ENCODE results near the gene NFX1. TPM values are rescaled to one million over a fixed set of nuclear protein-coding genes. Genes with fewer than 3 reads are reported as not detected.
"Not testable (repeated sequence)": the region's sequence is repeated elsewhere in the genome, so short reads cannot be mapped to it uniquely, and the experiment has no call there.

The NFX1 gene
- total RNA-seq, 2 experiments from 2014 or later: 38.8 to 39.8 TPM

DNA sequence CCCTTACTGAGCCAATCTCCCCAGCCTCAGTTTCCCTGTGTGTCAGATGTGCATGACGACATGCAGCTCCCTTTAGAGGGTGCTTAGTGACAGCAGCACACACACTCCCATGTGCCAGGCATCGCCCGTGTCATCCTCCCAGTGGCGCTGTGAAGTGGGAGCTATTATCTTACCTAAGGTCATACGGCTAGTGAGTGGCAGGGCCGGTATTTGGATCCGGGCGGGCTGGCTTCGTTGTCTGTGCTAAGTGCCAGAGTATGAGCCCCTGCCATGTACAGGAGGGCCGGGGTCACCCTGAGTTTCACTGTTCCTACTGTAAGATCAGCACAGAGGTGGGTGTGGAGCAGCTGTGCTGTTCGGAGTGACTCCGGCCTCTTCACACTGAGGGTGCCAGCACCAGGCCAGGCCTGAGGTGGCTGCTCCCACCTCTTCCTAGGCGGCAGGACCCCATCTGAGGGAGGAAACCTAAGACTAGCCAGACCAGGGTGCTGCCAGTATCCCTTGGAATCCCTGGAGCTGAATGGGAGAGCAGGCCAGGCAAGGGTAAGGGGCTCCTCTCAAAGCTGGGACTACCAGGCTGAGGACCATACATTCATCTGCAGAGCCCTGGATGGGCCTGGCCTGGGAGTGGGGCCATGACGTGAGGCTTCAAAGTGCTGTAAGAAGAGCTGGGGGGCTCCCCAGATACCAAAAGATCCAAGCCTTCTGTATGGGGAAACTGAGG lies 89.5 kb downstream of the NFX1 start:
- DNase-seq (no peak), ATAC-seq (no peak)
- Mint-ChIP-seq H3K27ac (no peak overlapping the region), H3K9me3 (ENCODE audit: insufficient read depth) (no peaks in the 10 kb centered on the region), H3K4me3 (no peak overlapping the region), H3K4me1 (ENCODE audit: low read depth) (peaks cover 4% of the 10 kb centered on the region), H3K27me3 (ENCODE audit: low read depth) (no peaks in the 10 kb centered on the region), H3K36me3 (ENCODE audit: low read depth) (no peaks in the 10 kb centered on the region)
- ChIA-PET CTCF (interaction anchor here (1.3 kb wide), 1 partner anchor 87 kb away, joined by 4 read pairs; no protein-coding TSS in a partner anchor), POLR2A (no interaction called here)

DNA sequence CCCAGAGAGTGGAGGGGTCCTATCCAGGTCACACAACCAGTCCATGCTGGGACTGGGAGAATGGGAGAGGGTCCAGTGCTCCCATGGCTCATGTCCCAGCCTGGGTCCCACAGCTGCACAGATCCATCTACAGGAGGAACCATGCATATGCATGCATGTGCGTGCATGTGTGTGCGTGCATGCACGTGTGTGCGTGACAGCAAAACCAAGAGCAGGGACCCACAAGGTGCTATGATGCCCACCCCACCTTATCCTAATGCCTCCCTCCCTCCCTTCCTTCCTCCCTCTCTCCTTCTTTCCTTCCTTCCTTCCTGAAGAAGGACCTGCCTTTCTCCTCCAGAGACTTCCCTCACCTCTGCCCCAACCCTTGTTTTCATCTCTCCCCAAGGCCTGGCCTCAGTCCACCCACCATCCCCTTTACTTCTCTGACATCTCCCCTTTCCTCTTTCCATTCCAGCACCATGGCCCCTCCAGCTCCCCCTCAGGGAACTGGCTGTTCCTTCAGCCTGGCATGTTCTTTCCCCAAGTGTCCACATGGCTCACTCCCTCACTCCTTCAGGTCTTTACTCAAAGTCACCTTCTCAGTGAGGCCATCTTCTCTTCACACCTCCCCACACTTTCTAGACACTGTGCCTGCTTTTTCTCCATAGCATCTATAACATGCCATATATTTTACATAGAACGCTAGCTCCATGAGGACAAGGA lies 90.2 kb downstream of the NFX1 start:
- Mint-ChIP-seq H3K9me3 (ENCODE audit: insufficient read depth) (no peaks in the 10 kb centered on the region), H3K27me3 (ENCODE audit: low read depth) (no peaks in the 10 kb centered on the region), H3K4me3 (no peak overlapping the region), H3K27ac (no peak overlapping the region), H3K4me1 (ENCODE audit: low read depth) (no peaks in the 10 kb centered on the region), H3K36me3 (ENCODE audit: low read depth) (no peaks in the 10 kb centered on the region)
- no peak for DNase-seq
- ChIA-PET CTCF (interaction anchor here (1.3 kb wide), 1 partner anchor 86 kb away, joined by 4 read pairs; no protein-coding TSS in a partner anchor), POLR2A (no interaction called here)
- no peak for ATAC-seq

DNA sequence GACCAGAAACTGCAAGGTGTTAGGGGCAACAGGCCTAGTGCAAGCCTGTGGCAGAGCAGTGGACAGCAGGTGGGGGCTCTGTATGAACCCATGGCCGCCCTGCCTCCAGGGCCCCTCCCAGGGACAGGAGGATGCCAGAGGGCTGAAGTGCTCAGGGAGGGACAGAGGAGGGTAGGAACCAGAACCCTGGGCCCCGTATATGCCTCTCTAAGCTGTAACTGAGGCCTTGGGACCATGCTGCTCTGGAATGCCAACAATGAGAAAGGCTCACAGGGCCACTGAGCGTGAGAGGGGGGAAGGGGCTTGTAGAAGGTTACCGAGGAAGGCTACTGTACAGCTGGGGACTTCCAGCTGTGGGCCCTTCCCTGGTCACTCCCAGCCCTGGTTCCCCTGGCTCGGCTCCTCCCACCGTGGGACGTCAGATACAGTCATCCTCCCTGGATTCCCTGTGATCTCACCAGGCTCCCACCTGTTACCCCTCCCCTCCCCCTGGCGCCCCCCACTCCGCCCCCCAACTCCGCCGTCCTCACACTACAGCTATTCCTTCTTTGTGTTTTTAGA lies 91.0 kb downstream of the NFX1 start:
- no peaks in the 10 kb centered on the region for H3K27me3 Mint-ChIP-seq (ENCODE audit: low read depth)
- H3K9me3 Mint-ChIP-seq (ENCODE audit: insufficient read depth): no peaks in the 10 kb centered on the region
- ATAC-seq (no peak), DNase-seq (no peak)
- no peak overlapping the region for H3K4me3 Mint-ChIP-seq
- H3K27ac Mint-ChIP-seq: no peak overlapping the region
- H3K4me1 Mint-ChIP-seq (ENCODE audit: low read depth): no peaks in the 10 kb centered on the region
- CTCF ChIA-PET: interaction anchor here (0.6 to 1.3 kb wide), 4 partner anchors 22 to 130 kb away, joined by 3 to 4 read pairs (median 4); no protein-coding TSS in a partner anchor
- POLR2A ChIA-PET: interaction anchor here (1.1 kb wide), 1 partner anchor 123 kb away, joined by 3 read pairs; no protein-coding TSS in a partner anchor
- H3K36me3 Mint-ChIP-seq (ENCODE audit: low read depth): no peaks in the 10 kb centered on the region

GRCh38 chr9:33382397-33382796 lies 92.1 kb downstream of the NFX1 start:
- H3K4me3 Mint-ChIP-seq; H3K4me1 Mint-ChIP-seq (ENCODE audit: low read depth); H3K9me3 Mint-ChIP-seq (ENCODE audit: insufficient read depth); DNase-seq; CTCF ChIA-PET; ATAC-seq; H3K27ac Mint-ChIP-seq; H3K27me3 Mint-ChIP-seq (ENCODE audit: low read depth); H3K36me3 Mint-ChIP-seq (ENCODE audit: low read depth): not testable (repeated sequence)
- POLR2A ChIA-PET: interaction anchor here (1.1 kb wide), 1 partner anchor 122 kb away, joined by 3 read pairs; no protein-coding TSS in a partner anchor

GRCh38 chr9:33383396-33383795 lies 93.1 kb downstream of the NFX1 start:
- ATAC-seq; H3K9me3 Mint-ChIP-seq (ENCODE audit: insufficient read depth); H3K27me3 Mint-ChIP-seq (ENCODE audit: low read depth); POLR2A ChIA-PET; DNase-seq; CTCF ChIA-PET; H3K36me3 Mint-ChIP-seq (ENCODE audit: low read depth); H3K4me3 Mint-ChIP-seq; H3K4me1 Mint-ChIP-seq (ENCODE audit: low read depth); H3K27ac Mint-ChIP-seq: not testable (repeated sequence)

DNA sequence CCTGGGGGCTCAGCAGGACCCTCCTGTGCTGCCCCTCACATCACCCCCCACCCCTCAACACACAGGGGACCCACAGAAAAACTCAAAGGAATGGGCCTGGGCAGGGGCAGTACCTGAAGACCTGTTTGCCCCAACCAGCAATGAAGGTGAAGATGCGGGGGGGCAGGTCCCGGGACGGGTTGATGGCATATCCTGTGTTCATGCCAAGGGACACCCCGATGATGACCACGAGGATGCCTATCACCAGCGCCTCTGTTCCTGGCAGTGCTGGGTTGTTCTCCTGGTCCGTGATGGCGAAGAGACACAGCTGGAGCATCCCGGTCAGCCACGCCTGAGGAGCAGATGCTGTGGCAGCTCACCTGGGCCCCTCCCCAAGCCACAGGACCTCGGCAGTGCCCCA lies 95.2 kb downstream of the NFX1 start:
- H3K4me1 Mint-ChIP-seq (ENCODE audit: low read depth); H3K9me3 Mint-ChIP-seq (ENCODE audit: insufficient read depth); H3K27ac Mint-ChIP-seq; CTCF ChIA-PET; H3K4me3 Mint-ChIP-seq; DNase-seq; POLR2A ChIA-PET; H3K27me3 Mint-ChIP-seq (ENCODE audit: low read depth); H3K36me3 Mint-ChIP-seq (ENCODE audit: low read depth); ATAC-seq: not testable (repeated sequence)

- H3K4me3 Mint-ChIP-seq; H3K4me1 Mint-ChIP-seq (ENCODE audit: low read depth); H3K27ac Mint-ChIP-seq; ATAC-seq; H3K27me3 Mint-ChIP-seq (ENCODE audit: low read depth); DNase-seq; H3K9me3 Mint-ChIP-seq (ENCODE audit: insufficient read depth); H3K36me3 Mint-ChIP-seq (ENCODE audit: low read depth); CTCF ChIA-PET; POLR2A ChIA-PET: not testable (repeated sequence)
Observed at GRCh38 chr9:33385979-33386640, 95.8 kb downstream of the NFX1 start.

- DNase-seq; H3K4me3 Mint-ChIP-seq; H3K9me3 Mint-ChIP-seq (ENCODE audit: insufficient read depth); POLR2A ChIA-PET; H3K36me3 Mint-ChIP-seq (ENCODE audit: low read depth); H3K27ac Mint-ChIP-seq; H3K27me3 Mint-ChIP-seq (ENCODE audit: low read depth); ATAC-seq; H3K4me1 Mint-ChIP-seq (ENCODE audit: low read depth); CTCF ChIA-PET: not testable (repeated sequence)
Observed at GRCh38 chr9:33386641-33386996, 96.3 kb downstream of the NFX1 start.

GRCh38 chr9:33386998-33387397 lies 96.7 kb downstream of the NFX1 start:
- DNase-seq; H3K36me3 Mint-ChIP-seq (ENCODE audit: low read depth); H3K27me3 Mint-ChIP-seq (ENCODE audit: low read depth); CTCF ChIA-PET; H3K27ac Mint-ChIP-seq; H3K4me3 Mint-ChIP-seq; H3K4me1 Mint-ChIP-seq (ENCODE audit: low read depth); ATAC-seq; POLR2A ChIA-PET; H3K9me3 Mint-ChIP-seq (ENCODE audit: insufficient read depth): not testable (repeated sequence)

DNA sequence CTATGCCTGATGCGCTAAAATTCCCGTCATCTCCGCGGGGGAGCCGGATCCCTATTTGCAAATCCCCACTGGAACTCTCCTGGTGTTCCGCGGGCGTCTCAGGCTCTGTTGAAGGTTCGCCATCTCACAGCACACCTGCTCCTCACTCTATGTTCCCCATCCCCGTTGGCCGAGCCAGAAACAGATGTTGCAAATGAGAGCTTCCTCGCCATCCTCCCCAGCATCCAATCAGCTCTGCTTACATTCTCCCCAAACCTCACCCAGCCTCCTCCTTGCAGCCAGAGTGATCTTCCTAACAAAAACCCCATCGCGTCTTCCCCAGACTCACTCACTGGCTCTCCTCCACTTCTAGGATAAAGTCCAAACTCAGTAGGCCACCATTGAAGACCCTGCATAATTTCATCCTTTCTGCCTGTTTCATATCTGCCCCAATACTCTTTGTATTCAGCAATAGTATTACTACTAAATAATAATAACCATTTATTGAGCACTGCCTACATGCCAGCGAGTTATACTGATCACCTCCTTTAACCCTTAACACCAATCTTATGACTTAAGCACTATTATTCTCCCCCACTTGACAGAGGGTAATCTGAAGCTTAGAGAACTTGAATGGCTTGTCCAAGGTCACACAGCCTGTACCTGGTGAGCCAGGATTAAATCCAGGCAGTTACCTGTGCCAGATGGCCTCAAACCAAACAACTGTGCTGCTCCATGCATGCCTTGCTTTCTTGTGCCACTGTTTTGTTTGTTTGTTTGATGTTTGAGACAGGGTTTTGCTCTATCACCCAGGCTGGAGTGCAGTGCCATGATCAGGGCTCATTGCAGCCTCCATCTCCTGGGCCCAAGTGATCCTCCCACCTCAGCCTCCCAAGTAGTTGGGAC lies 98.0 kb downstream of the NFX1 start:
- Mint-ChIP-seq H3K9me3 (ENCODE audit: insufficient read depth) (no peaks in the 10 kb centered on the region), H3K27ac (no peak overlapping the region), H3K4me3 (no peak overlapping the region), H3K36me3 (ENCODE audit: low read depth) (no peaks in the 10 kb centered on the region), H3K27me3 (ENCODE audit: low read depth) (no peaks in the 10 kb centered on the region), H3K4me1 (ENCODE audit: low read depth) (peaks cover 4% of the 10 kb centered on the region)
- no peak for ATAC-seq
- POLR2A ChIA-PET: no interaction called here
- CTCF ChIA-PET: interaction anchor here (0.9 to 1.0 kb wide), 2 partner anchors 14 to 78 kb away, joined by 3 read pairs; no protein-coding TSS in a partner anchor
- no peak for DNase-seq

- CTCF ChIA-PET; POLR2A ChIA-PET; H3K4me3 Mint-ChIP-seq; H3K9me3 Mint-ChIP-seq (ENCODE audit: insufficient read depth); DNase-seq; H3K27me3 Mint-ChIP-seq (ENCODE audit: low read depth); H3K4me1 Mint-ChIP-seq (ENCODE audit: low read depth); H3K27ac Mint-ChIP-seq; H3K36me3 Mint-ChIP-seq (ENCODE audit: low read depth); ATAC-seq: not testable (repeated sequence)
Observed at GRCh38 chr9:33391111-33391771, 100.9 kb downstream of the NFX1 start.
